GM12878 (cell line): ENCODE results near the gene KCNJ3. TPM values are rescaled to one million over a fixed set of nuclear protein-coding genes. Genes with fewer than 3 reads are reported as not detected.

Experiments
- ATAC-seq: fragments of 200-7000 bp; cut with Tn5 transposase; 3 replicates; pipeline ENCODE4 v1.9.1; 2020; ENCODE audit warnings: mild to moderate bottlenecking, moderate library complexity
- BruUV-seq: library from RNA; stranded (reverse); fragments of 400-500 nt; replicated peaks from 2 replicates; lab custom pipeline; 2021; lab: Mats Ljungman, UMichigan
- CTCF ChIA-PET: fragments of 300-600 bp; sonication (Branson Sonifier 250); formaldehyde crosslinking; extraction: SDS; loops from one replicate; lab custom pipeline; 2021; ENCODE audit warnings: inconsistent platforms; lab: Yijun Ruan, JAX
- POLR2A ChIA-PET: fragments of 350-600 bp; formaldehyde crosslinking; extraction: SDS; loops from one replicate; lab custom pipeline; 2021; ENCODE audit warnings: inconsistent platforms; lab: Charles Lee
- RAD21 ChIA-PET: fragments of 300-600 bp; sonication (Branson Sonifier 250); formaldehyde crosslinking; loops from one replicate; lab custom pipeline; 2023; ENCODE audit warnings: antibody characterized with exemption; ENCODE audit not compliant: unreplicated experiment; lab: Charles Lee
- SMC1A ChIA-PET: fragments of 300-600 bp; sonication (Branson Sonifier 250); formaldehyde crosslinking; loops from one replicate; lab custom pipeline; 2023; ENCODE audit not compliant: unreplicated experiment, uncharacterized antibody; lab: Charles Lee
- DNase-seq: peaks from one replicate; pipeline ENCODE4 v3.0.0-alpha.2; 2011; ENCODE audit warnings: low read depth, low spot score
- FAIRE-seq: peaks from 3 replicates; lab custom pipeline; 2011; peaks lifted over from hg19 to GRCh38; lab: Jason Lieb, UNC
- H2AFZ ChIP-seq: 2 replicates; pipeline ENCODE4 v1.6.0; 2011; ENCODE audit warnings: low read depth, low read length, control low read depth; ENCODE audit not compliant: control insufficient read depth
- H3K27ac ChIP-seq: 2 replicates; pipeline ENCODE4 v1.5.1; 2011; ENCODE audit warnings: control low read depth; ENCODE audit not compliant: control insufficient read depth, insufficient read depth
- H3K27me3 ChIP-seq, 2 experiments: replicated peaks in 1 of 2; 2 replicates each; pipeline versions ENCODE4 v1.6.0 to v1.6.1; 2011; ENCODE audit warnings: low read length in 1 of 2; ENCODE audit not compliant: control insufficient read depth in 2 of 2, insufficient read depth in 2 of 2
- H3K36me3 ChIP-seq, 2 experiments: 2 replicates each; pipeline ENCODE4 v1.5.1; 2011; ENCODE audit warnings: low read length in 1 of 2; ENCODE audit not compliant: control insufficient read depth in 2 of 2, insufficient read depth in 2 of 2
- H3K4me1 ChIP-seq: 2 replicates; pipeline ENCODE4 v1.6.1; 2011; ENCODE audit warnings: mild to moderate bottlenecking, low read length, moderate library complexity, mixed read lengths; ENCODE audit not compliant: control insufficient read depth, insufficient read depth
- H3K4me2 ChIP-seq: 2 replicates; pipeline ENCODE4 v1.6.0; 2011; ENCODE audit warnings: control low read depth; ENCODE audit not compliant: control insufficient read depth, insufficient read depth
- H3K4me3 ChIP-seq: fragments of 200-600 bp; sonication (generic); 2 replicates; pipeline ENCODE4 v1.5.1; 2016
- H3K79me2 ChIP-seq: 2 replicates; pipeline ENCODE4 v1.6.0; 2011; ENCODE audit warnings: low read length; ENCODE audit not compliant: control insufficient read depth, insufficient read depth
- H3K9ac ChIP-seq: 2 replicates; pipeline ENCODE4 v1.8.0; 2011; ENCODE audit warnings: low read length, control low read depth, mixed read lengths; ENCODE audit not compliant: control insufficient read depth, insufficient read depth
- H3K9me3 ChIP-seq: replicated peaks from 3 replicates; pipeline ENCODE4 v1.5.1; 2011; ENCODE audit warnings: mild to moderate bottlenecking, low read length; ENCODE audit not compliant: control insufficient read depth, insufficient read depth
- H4K20me1 ChIP-seq: 2 replicates; pipeline ENCODE4 v1.6.0; 2011; ENCODE audit not compliant: control insufficient read depth, insufficient read depth
- BMI1 ChIP-seq: fragments of 450-650 bp; IDR thresholded peaks from 2 replicates; pipeline ENCODE4 v1.6.1; 2016; ENCODE audit warnings: mild to moderate bottlenecking, moderate library complexity, borderline replicate concordance
- MXI1 ChIP-seq: fragments of 150-350 bp; IDR thresholded peaks from 2 replicates; pipeline ENCODE4 v1.6.1; 2011; ENCODE audit warnings: low read depth, mild to moderate bottlenecking, inconsistent platforms, low read length, improper control_type of control experiment
- MYC ChIP-seq: IDR thresholded peaks from 2 replicates; pipeline ENCODE4 v1.6.1; 2011; ENCODE audit warnings: mild to moderate bottlenecking, low read length, moderate library complexity, inconsistent platforms; ENCODE audit not compliant: insufficient read depth, insufficient replicate concordance, insufficient read length, severe bottlenecking
- NFYB ChIP-seq: IDR thresholded peaks from 2 replicates; pipeline ENCODE4 v1.6.1; 2011; ENCODE audit warnings: low read depth, mild to moderate bottlenecking, low read length, improper control_type of control experiment, moderate library complexity; ENCODE audit not compliant: insufficient read depth
- RBBP5 ChIP-seq: fragments of 200-600 bp; sonication (generic); conservative IDR thresholded peaks from 2 replicates; pipeline ENCODE4 v1.6.1; 2016
- SIN3A ChIP-seq: IDR thresholded peaks from 2 replicates; pipeline ENCODE4 v1.6.1; 2012; ENCODE audit warnings: low read depth, low read length, improper control_type of control experiment
- TCF12 ChIP-seq: IDR thresholded peaks from 2 replicates; pipeline ENCODE4 v1.6.1; 2011; ENCODE audit warnings: low read depth, mild to moderate bottlenecking, low read length
- WGBS: methylation state at CpG from one replicate; pipeline ENCODE4 v1.1.6; 2016; ENCODE audit warnings: low lambda C conversion rate; ENCODE audit not compliant: insufficient replicate concordance, insufficient coverage; ENCODE audit errors: missing lambda C conversion rate; 5-methylcytosine and 5-hydroxymethylcytosine counted together
- in situ Hi-C: fragments of 300-500 bp; cut with MboI; formaldehyde crosslinking; loops from 9 replicates; pipeline ENCODE4 v1.14.3; 2018; ENCODE audit warnings: mixed read lengths
- intact Hi-C: fragments of 100-400 bp; cut with micrococcal nuclease; formaldehyde crosslinking; loops from one replicate; pipeline ENCODE4 v1.14.2; 2022; ENCODE audit not compliant: unreplicated experiment
- polyA plus RNA-seq, 11 experiments: library from polyadenylated mRNA; depleted of rRNA in 4 of 11; unstranded in 6 of 11; stranded (reverse) in 5 of 11; fragments of >200 nt; fragmentation: Nextera tagmentation in 4 of 11; fragmentation: Illumina TruSeq in 1 of 11; extraction: Ambion mirVana in 4 of 11; extraction: Trizol in 1 of 11; gene quantifications; 1 replicate in 1 of 11; 2 replicates in 10 of 11; pipeline versions ENCODE4 v1.2.1 to v1.2.3, GENCODE V29; 2011 to 2016; ENCODE audit warnings: inconsistent platforms in 2 of 11, missing spikeins in 2 of 11, low read depth in 1 of 11
- total RNA-seq, 4 experiments: library from RNA; depleted of rRNA in 3 of 4; stranded (reverse); fragments of >200 nt in 3 of 4; fragmentation: Illumina TruSeq in 1 of 4; extraction: Trizol in 1 of 4; gene quantifications; 2 replicates each; pipeline versions ENCODE4 v1.2.1 to v1.2.3, GENCODE V29; 2013 to 2021
- TF ChIP-seq, protein P1 (sequence below): IDR thresholded peaks from 2 replicates; pipeline ENCODE4 v1.6.1; 2011; ENCODE audit warnings: low read depth, low read length, improper control_type of control experiment, borderline replicate concordance
- TF ChIP-seq, protein P2 (sequence below): fragments of 450-650 bp; IDR thresholded peaks from 2 replicates; pipeline ENCODE4 v1.6.1; 2017; ENCODE audit warnings: mild to moderate bottlenecking, moderate library complexity

KCNJ3 gene
- total and polyA plus RNA-seq, 10 of the 15 experiments (the other 5 are each of a cell fraction or from before 2014, with no cell fraction given) = 0.01 to 1.1 (median 0.04) TPM; not detected in 6

DNA sequence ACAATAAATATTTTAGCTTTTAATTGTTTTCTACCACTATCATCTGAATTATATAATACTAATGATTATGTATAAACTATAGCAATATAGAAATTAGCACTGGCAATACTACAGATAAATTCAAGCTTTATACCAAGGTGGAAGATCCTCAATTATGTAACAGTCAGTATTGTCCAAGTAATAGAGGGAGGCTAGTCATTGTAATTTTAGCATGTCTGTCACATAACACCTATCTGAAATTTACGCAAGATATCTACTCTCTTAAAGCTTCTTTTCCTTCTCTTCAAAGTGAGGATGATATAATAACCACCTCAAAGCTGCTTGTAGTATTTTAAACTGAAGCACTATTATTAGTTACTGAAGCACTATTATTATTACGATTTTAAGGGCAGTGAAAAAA lies 12.2 kb downstream of the KCNJ3 start:
- Histone ChIP-seq H3K4me1 (no peaks in the 10 kb centered on the region), H3K9ac (no peak overlapping the region), H3K9me3 (no peaks in the 10 kb centered on the region)
- BruUV-seq = no TSS peak
- FAIRE-seq = no peak
- in situ Hi-C loops = no loop called here
- CTCF ChIA-PET = no interaction called here
- no peak for TF ChIP-seq BMI1
- TF ChIP-seq RBBP5 = no peak
- TF ChIP-seq NFYB = no peak
- TF ChIP-seq, protein P1, sequence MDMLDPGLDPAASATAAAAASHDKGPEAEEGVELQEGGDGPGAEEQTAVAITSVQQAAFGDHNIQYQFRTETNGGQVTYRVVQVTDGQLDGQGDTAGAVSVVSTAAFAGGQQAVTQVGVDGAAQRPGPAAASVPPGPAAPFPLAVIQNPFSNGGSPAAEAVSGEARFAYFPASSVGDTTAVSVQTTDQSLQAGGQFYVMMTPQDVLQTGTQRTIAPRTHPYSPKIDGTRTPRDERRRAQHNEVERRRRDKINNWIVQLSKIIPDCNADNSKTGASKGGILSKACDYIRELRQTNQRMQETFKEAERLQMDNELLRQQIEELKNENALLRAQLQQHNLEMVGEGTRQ = no peak
- TF ChIP-seq, all 136 proteins: peak for 0
- Histone ChIP-seq H3K27me3 (no peaks in the 10 kb centered on the region), H2AFZ (no peak overlapping the region), H4K20me1 (no peaks in the 10 kb centered on the region), H3K79me2 (no peaks in the 10 kb centered on the region), H3K4me3 (no peak overlapping the region), H3K27ac (no peak overlapping the region), H3K36me3 (no peaks in the 10 kb centered on the region), H3K4me2 (no peak overlapping the region)
- ChIA-PET SMC1A (interaction anchor here (1.8 kb wide), 1 partner anchor 255 kb away, joined by 4 read pairs; no protein-coding TSS in a partner anchor), RAD21 (interaction anchor here (0.9 kb wide), 1 partner anchor 236 kb away, joined by 3 read pairs; no protein-coding TSS in a partner anchor), POLR2A (no interaction called here)
- intact Hi-C loops = no loop called here
- DNase-seq (no peak), ATAC-seq (no peak)
- WGBS = 45% methylated on average over 2 of the region's 2 CpGs

DNA sequence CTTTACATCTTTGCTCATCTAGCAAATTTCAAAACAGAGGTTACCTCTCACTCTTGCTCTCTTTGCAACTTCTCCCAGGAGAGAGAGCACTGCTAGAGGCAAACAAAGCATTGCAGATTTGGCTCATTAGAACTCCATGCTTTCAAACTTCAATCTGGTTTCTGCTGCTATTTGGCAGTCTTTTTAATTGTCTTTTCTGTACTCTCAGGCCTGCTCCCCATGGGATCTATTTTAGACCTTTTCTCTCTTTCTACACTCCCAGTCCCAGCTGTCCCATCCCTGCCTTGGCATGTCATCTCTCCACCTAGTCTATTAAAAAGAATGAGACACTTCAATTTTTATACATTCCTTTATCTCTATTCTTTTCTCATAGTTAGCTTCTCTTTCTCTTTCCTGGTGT lies 15.2 kb downstream of the KCNJ3 start:
- H3K27ac ChIP-seq = no peak overlapping the region
- no peak for ATAC-seq
- intact Hi-C loops = no loop called here
- H3K79me2 ChIP-seq = no peaks in the 10 kb centered on the region
- no peak overlapping the region for H2AFZ ChIP-seq
- no peaks in the 10 kb centered on the region for H4K20me1 ChIP-seq
- FAIRE-seq = no peak
- H3K27me3 ChIP-seq = no peaks in the 10 kb centered on the region
- DNase-seq = no peak
- no peak overlapping the region for H3K9ac ChIP-seq
- H3K4me2 ChIP-seq = no peak overlapping the region
- H3K36me3 ChIP-seq = no peaks in the 10 kb centered on the region
- H3K4me3 ChIP-seq = no peak overlapping the region
- BruUV-seq = no TSS peak
- ChIA-PET RAD21 (no interaction called here), SMC1A (interaction anchor here (1.1 kb wide), 1 partner anchor 18 kb away, joined by 3 read pairs; no protein-coding TSS in a partner anchor), POLR2A (no interaction called here), CTCF (interaction anchor here (0.6 kb wide), 1 partner anchor 251 kb away, joined by 3 read pairs; no protein-coding TSS in a partner anchor)
- in situ Hi-C loops = no loop called here
- no peaks in the 10 kb centered on the region for H3K9me3 ChIP-seq
- no peaks in the 10 kb centered on the region for H3K4me1 ChIP-seq
- TF ChIP-seq MXI1 (no peak), MYC (no peak), SIN3A (no peak), TCF12 (no peak)
- TF ChIP-seq, protein P1 = no peak
- TF ChIP-seq, protein P2, sequence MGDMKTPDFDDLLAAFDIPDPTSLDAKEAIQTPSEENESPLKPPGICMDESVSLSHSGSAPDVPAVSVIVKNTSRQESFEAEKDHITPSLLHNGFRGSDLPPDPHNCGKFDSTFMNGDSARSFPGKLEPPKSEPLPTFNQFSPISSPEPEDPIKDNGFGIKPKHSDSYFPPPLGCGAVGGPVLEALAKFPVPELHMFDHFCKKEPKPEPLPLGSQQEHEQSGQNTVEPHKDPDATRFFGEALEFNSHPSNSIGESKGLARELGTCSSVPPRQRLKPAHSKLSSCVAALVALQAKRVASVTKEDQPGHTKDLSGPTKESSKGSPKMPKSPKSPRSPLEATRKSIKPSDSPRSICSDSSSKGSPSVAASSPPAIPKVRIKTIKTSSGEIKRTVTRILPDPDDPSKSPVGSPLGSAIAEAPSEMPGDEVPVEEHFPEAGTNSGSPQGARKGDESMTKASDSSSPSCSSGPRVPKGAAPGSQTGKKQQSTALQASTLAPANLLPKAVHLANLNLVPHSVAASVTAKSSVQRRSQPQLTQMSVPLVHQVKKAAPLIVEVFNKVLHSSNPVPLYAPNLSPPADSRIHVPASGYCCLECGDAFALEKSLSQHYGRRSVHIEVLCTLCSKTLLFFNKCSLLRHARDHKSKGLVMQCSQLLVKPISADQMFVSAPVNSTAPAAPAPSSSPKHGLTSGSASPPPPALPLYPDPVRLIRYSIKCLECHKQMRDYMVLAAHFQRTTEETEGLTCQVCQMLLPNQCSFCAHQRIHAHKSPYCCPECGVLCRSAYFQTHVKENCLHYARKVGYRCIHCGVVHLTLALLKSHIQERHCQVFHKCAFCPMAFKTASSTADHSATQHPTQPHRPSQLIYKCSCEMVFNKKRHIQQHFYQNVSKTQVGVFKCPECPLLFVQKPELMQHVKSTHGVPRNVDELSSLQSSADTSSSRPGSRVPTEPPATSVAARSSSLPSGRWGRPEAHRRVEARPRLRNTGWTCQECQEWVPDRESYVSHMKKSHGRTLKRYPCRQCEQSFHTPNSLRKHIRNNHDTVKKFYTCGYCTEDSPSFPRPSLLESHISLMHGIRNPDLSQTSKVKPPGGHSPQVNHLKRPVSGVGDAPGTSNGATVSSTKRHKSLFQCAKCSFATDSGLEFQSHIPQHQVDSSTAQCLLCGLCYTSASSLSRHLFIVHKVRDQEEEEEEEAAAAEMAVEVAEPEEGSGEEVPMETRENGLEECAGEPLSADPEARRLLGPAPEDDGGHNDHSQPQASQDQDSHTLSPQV = no peak
